Measurements from ENCODE around the gene MITF.

The MITF gene

GRCh38 chr3:69718866-69719586 is 20.2 kb upstream of the MITF start:
- no peaks in the 10 kb centered on the region for H3K36me3 Mint-ChIP-seq
- ATAC-seq (no peak), DNase-seq (ENCODE audit: low spot score in 2 of 2) (no peak)
- no peaks in the 10 kb centered on the region for H3K4me1 Mint-ChIP-seq
- peaks cover 2% of the 10 kb centered on the region for H3K9me3 Mint-ChIP-seq
- H3K4me3 Mint-ChIP-seq, result no peak overlapping the region
- no peak overlapping the region for H3K27ac Mint-ChIP-seq

GRCh38 chr3:69719587-69720122 is 19.6 kb upstream of the MITF start:
- no peaks in the 10 kb centered on the region for H3K4me1 Mint-ChIP-seq
- H3K27ac Mint-ChIP-seq, result no peak overlapping the region
- ATAC-seq (no peak), DNase-seq (ENCODE audit: low spot score in 2 of 2) (no peak)
- H3K9me3 Mint-ChIP-seq, result peaks cover 2% of the 10 kb centered on the region
- no peak overlapping the region for H3K4me3 Mint-ChIP-seq
- H3K36me3 Mint-ChIP-seq, result no peaks in the 10 kb centered on the region

- Mint-ChIP-seq H3K4me3 (no peak overlapping the region), H3K36me3 (no peaks in the 10 kb centered on the region), H3K4me1 (no peaks in the 10 kb centered on the region), H3K9me3 (peaks cover 6% of the 10 kb centered on the region), H3K27ac (no peak overlapping the region)
- ATAC-seq (no peak), DNase-seq (ENCODE audit: low spot score in 2 of 2) (no peak)
Observed at GRCh38 chr3:69720824-69721223, 18.4 kb upstream of the MITF start.

- DNase-seq (ENCODE audit: low spot score in 2 of 2) (no peak), ATAC-seq (no peak)
- Mint-ChIP-seq H3K36me3 (no peaks in the 10 kb centered on the region), H3K9me3 (peaks cover 6% of the 10 kb centered on the region), H3K4me1 (no peaks in the 10 kb centered on the region), H3K4me3 (no peak overlapping the region), H3K27ac (no peak overlapping the region)
Observed at GRCh38 chr3:69723389-69723788, 15.9 kb upstream of the MITF start.

GRCh38 chr3:69724722-69725435 is 14.4 kb upstream of the MITF start:
- Mint-ChIP-seq H3K9me3 (peaks cover 6% of the 10 kb centered on the region), H3K4me1 (no peaks in the 10 kb centered on the region), H3K27ac (no peak overlapping the region), H3K36me3 (no peaks in the 10 kb centered on the region), H3K4me3 (no peak overlapping the region)
- DNase-seq (ENCODE audit: low spot score in 2 of 2) (no peak), ATAC-seq (no peak)

GRCh38 chr3:69725994-69726571 is 13.2 kb upstream of the MITF start:
- no peak overlapping the region for H3K4me3 Mint-ChIP-seq
- no peak overlapping the region for H3K27ac Mint-ChIP-seq
- no peaks in the 10 kb centered on the region for H3K4me1 Mint-ChIP-seq
- peaks cover 6% of the 10 kb centered on the region for H3K9me3 Mint-ChIP-seq
- no peaks in the 10 kb centered on the region for H3K36me3 Mint-ChIP-seq
- DNase-seq (ENCODE audit: low spot score in 2 of 2) (no peak), ATAC-seq (no peak)

- Mint-ChIP-seq H3K27ac (no peak overlapping the region), H3K36me3 (no peaks in the 10 kb centered on the region), H3K4me1 (no peaks in the 10 kb centered on the region), H3K9me3 (peaks cover 3% of the 10 kb centered on the region), H3K4me3 (no peak overlapping the region)
- no peak for ATAC-seq
- no peak for DNase-seq (ENCODE audit: low spot score in 2 of 2)
Observed at GRCh38 chr3:69729147-69729919, 9.9 kb upstream of the MITF start.

- H3K27ac Mint-ChIP-seq, result no peak overlapping the region
- H3K4me1 Mint-ChIP-seq, result no peaks in the 10 kb centered on the region
- DNase-seq (ENCODE audit: low spot score in 2 of 2) (no peak), ATAC-seq (no peak)
- H3K4me3 Mint-ChIP-seq, result no peak overlapping the region
- no peaks in the 10 kb centered on the region for H3K36me3 Mint-ChIP-seq
- no peaks in the 10 kb centered on the region for H3K9me3 Mint-ChIP-seq
Observed at GRCh38 chr3:69731080-69731479, 8.2 kb upstream of the MITF start.

- no peaks in the 10 kb centered on the region for H3K4me1 Mint-ChIP-seq
- no peaks in the 10 kb centered on the region for H3K36me3 Mint-ChIP-seq
- H3K27ac Mint-ChIP-seq, result no peak overlapping the region
- no peaks in the 10 kb centered on the region for H3K9me3 Mint-ChIP-seq
- H3K4me3 Mint-ChIP-seq, result no peak overlapping the region
- DNase-seq (ENCODE audit: low spot score in 2 of 2), result no peak
- ATAC-seq, result no peak
Observed at GRCh38 chr3:69735893-69736292, 3.4 kb upstream of the MITF start.

GRCh38 chr3:69737392-69737791 is 1.9 kb upstream of the MITF start:
- DNase-seq (ENCODE audit: low spot score in 2 of 2) (no peak), ATAC-seq (no peak)
- H3K9me3 Mint-ChIP-seq, result no peaks in the 10 kb centered on the region
- no peak overlapping the region for H3K27ac Mint-ChIP-seq
- no peak overlapping the region for H3K4me3 Mint-ChIP-seq
- H3K36me3 Mint-ChIP-seq, result no peaks in the 10 kb centered on the region
- H3K4me1 Mint-ChIP-seq, result no peaks in the 10 kb centered on the region

- H3K27ac Mint-ChIP-seq, result no peak overlapping the region
- no peak overlapping the region for H3K4me3 Mint-ChIP-seq
- DNase-seq (ENCODE audit: low spot score in 2 of 2) (no peak), ATAC-seq (no peak)
- H3K4me1 Mint-ChIP-seq, result no peaks in the 10 kb centered on the region
- H3K36me3 Mint-ChIP-seq, result no peaks in the 10 kb centered on the region
- no peaks in the 10 kb centered on the region for H3K9me3 Mint-ChIP-seq
Observed at GRCh38 chr3:69738315-69738714, 949 bp upstream of the MITF start.

- no peak overlapping the region for H3K4me3 Mint-ChIP-seq
- H3K36me3 Mint-ChIP-seq, result no peaks in the 10 kb centered on the region
- no peaks in the 10 kb centered on the region for H3K4me1 Mint-ChIP-seq
- no peak overlapping the region for H3K27ac Mint-ChIP-seq
- no peaks in the 10 kb centered on the region for H3K9me3 Mint-ChIP-seq
- DNase-seq (ENCODE audit: low spot score in 2 of 2) (no peak), ATAC-seq (no peak)
Observed at GRCh38 chr3:69738859-69739203, 433 bp upstream of the MITF start.

GRCh38 chr3:69740103-69741021 is 1.1 kb downstream of the MITF start:
- Mint-ChIP-seq H3K4me1 (no peaks in the 10 kb centered on the region), H3K9me3 (no peaks in the 10 kb centered on the region), H3K4me3 (no peak overlapping the region), H3K27ac (no peak overlapping the region), H3K36me3 (no peaks in the 10 kb centered on the region)
- ATAC-seq, result no peak
- DNase-seq (ENCODE audit: low spot score in 2 of 2), result no peak

GRCh38 chr3:69741032-69741767 is 1.9 kb downstream of the MITF start:
- H3K4me3 Mint-ChIP-seq, result no peak overlapping the region
- ATAC-seq (no peak), DNase-seq (ENCODE audit: low spot score in 2 of 2) (no peak)
- H3K27ac Mint-ChIP-seq, result no peak overlapping the region
- no peaks in the 10 kb centered on the region for H3K9me3 Mint-ChIP-seq
- no peaks in the 10 kb centered on the region for H3K36me3 Mint-ChIP-seq
- no peaks in the 10 kb centered on the region for H3K4me1 Mint-ChIP-seq
